ENCODE results near the gene MFRP. TPM values are rescaled to one million over a fixed set of nuclear protein-coding genes. Genes with fewer than 3 reads are reported as not detected.

MFRP gene
- polyA plus RNA-seq, 5 donors = 0.06 TPM; not detected in 3

DNA sequence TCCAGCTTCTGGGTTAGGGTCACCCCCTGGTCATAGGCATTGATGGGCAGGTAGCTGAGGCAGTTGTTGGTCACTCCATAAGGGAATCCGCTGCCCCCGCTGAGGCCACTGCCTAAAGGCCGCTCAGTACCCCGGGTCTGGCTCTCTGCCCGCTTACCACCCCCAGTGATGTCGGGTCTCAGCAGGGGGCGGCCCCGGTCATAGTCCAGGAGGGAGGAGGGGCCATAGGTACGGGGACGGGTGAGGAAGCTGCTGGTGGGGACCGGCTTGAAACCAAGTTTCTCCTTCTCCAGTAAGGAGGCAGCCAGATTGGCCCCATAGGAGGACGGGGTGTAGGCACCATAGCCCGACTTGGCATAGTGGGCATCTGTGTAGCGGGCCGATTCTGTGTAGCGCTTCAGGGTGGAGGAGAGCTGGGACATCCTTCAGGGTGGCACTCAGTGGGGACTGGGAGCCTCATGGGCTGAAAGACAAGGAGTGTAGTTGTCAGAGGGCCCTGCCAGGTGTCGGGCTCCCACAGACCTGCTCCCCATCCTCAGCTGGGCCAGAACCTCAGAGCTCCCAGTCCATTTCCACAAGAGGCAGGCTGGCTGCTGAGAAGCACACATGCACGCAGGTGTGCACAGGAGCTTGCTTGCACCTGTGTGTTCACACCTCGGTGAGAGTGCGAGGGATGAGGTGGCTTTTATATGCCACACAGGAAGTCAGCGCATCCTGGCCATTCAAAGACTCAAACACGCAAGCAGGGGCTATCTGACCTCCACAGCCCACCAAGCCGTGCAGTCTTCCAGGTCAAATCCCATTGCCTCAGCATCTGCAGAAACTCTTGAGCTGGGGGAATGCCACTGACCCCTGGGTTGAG is 26.8 kb upstream of the MFRP start:
- DNase-seq = no peak

DNA sequence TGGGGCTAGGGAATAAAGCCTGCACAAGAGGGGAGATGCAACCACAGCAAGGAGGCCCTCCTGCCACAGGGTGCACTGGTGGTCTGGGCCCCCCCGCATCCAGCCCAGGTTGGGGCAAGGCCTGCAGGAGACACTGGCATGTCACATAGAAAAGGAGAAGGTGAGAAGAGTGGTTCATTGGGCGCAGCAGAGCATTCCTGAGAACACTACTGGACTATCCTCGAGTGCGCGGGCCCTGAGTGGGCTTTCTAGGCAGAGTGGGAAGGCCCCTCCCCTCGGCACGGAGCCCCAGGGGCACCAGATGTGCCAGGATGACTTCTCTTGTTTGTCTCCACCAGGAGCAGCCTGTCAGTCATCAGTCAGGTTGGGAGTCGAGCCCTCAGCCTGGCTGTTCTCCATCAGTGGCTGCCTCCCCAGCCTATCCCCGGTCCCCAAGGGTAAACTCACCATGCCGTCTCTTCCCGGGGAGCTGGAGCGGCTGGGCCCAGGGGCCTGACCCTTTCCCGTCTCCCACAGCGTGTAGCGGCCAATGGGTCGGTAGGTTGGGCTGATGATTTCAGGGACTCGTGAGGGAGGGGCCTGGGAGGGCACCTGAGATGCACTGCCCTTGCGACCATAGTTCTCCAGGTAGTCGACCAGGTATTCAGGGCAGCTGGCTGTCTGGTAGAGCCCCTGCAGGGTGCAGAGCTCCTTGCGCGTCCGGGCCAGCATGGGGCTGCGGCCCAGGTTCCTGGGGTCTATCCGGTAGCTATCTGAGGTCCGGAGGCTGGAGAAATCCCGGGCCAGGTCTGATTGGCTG is 26.0 kb upstream of the MFRP start:
- DNase-seq = no peak

DNA sequence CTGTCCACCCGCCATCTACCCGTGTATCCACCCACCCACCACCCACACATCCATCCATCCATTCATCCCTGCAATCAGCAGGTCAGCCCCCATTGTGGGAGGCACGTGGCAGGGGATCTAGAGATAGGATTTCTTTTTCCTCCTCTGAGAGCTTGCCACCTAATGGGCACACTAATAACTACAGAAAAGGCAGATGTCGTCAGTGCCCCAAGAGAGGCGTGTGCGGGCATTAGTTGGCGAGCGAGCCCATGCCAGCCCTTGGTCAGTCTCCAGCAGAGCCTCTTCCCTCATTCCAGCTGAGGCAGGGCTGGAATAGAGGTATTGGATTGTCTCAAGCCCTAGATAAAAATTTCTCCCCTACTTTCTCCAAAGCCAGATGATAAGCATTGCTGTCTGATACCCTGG is 25.3 kb upstream of the MFRP start:
- DNase-seq = no peak

DNA sequence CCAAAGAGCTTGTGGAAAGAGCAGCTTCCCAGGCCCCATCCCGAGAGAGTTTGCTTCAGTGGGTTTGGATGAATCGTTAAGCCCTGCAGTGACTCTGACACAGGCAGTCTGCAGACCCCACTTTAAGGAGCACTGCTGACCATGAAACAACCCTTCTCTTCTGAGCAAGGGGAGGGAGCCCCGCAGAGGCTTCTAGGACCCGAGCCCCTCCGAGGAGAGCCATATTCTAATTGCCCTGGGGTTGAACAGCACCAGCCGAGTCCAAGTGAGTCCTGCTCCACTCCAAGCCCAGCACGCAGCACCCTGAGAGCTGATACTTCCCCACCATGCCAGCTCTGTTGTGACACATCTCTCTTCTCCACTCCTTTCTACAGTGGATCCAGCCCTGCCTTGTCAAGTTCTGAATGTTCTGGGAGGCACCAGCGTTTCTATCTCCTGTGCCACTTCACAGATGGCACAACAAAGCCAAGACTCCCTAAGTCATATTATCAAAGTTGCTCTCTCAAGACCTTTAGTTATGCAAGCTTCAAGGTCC is 24.6 kb upstream of the MFRP start:
- no peak for DNase-seq

DNA sequence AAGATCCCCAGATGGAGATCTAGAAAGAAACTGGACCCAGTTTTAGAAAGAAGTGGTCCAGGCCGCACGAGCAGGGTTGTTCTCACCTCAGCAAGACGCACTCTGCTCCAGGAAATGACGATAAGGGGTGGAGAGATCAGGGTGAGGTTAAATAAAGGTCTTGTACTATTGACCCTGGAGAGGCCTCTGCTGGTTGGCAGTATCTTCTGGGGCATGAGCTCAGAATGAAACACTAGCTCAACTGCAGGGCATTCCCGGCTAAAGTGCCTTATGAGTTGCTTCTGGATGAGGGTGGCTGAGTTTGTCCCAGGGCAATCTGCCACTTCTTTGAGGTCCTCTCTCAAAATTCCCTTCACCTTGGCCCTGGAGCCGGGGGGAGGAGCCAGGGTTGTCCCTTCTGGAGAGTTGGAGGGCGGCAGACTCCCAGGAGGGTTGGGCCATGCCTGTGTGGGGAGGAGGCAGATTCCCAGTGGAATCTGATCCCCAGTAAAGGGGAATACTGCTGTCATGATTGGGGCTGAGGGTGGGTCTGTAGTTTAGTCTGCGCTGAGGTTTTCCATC is 24.1 kb upstream of the MFRP start:
- no peak for DNase-seq

DNA sequence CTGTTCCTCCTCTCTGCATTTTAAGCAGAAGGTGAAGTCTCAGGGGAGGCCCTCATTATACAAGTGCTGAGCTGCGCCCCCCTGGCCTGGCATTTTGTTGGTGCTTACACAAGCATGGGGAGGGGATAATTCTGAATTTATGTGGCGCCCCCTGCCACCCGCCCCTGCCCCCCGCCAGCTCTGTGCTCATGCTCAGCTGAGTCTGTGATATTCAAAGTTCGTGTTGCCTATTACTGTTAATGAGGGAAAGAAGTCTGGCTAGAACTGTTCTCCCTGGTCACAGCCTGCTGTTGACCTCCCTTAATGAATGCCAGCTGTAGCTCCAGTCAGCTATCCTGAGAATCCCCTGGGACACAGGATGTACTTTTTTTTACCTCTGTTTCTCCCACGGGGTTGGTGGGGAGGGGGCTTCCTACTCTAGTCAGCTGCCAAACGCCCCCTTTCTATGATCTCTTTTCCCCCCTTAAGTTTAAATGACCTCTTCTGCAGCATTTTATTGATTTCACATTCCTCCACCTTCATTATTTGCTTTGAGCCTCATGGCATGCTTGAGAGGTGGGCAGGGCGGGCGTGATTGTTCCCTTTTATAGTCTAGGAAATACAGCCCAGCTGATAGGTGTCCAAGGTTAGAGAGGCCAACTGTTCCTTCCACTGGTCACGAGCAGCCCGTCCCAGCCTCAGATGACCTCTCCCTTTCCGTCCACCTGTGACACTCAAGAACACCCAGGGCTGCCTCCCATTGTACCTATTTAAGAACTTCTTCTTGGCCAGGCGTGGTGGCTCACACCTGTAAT is 22.8 kb upstream of the MFRP start:
- DNase-seq = no peak

DNA sequence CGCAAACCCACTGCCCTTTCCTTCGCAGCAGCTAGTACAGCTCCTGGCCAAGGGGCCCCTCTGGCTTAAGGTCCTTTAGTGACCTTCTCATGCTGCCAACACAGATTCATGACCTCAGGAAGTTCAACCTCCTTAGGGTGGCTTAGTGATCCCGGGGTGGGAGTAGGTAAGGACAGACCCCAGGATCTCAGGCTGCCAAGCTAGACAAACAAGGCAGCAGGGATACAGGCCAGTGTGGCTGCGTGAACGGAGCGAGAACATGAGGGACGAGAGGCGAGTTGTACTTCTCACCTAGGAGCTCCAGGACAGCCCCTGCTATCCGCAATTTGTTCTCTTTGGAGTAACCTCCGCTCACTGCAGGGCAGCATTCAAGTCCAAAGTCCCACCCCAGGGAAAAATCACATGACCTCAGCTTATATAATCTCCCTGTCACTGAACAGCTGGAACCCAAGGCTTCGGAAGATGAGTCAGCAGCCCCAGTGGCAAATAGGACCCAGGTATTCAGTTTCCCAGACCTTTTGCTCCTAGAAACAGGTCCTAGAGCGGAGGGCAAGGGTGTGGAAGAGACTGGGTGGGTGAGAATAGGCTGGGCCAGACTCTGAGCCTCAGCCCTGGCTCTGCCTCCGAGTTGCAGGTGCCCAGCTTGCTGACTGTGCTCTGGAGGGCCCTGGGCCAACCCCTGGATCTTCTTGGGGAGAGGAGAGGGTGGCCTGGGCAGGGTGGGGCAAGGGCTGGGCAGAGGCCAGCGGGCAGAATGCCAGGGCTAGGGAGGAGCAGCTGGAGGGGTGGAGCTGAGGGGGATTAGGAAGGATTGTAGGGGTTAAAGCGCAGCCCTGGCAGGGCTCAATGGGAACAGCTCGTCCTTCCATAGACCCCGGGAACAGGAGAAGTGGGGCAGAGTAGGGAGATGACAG is 21.9 kb upstream of the MFRP start:
- DNase-seq = no peak

DNA sequence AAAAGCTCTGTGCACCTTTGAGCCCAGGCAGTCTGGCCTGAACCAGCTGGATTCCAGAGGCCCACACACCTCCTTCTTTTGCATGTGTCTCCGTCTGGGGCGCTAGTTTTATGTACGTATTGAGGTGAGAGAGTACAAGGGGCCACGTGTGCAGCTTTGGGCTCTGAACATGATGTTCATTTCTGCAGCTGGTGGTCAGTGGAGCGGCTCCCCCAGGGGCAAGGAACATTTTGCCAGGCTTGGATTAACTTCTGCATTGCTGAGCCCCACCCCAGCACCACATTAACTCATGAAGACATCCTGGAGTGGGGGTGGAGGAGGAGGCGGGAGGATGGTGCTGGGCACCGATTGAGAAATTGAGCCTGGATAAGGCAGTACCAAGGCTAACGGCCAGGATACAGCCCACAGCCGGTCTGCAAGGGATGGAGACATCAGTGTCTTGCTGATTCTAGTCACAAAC is 21.2 kb upstream of the MFRP start:
- DNase-seq = no peak

DNA sequence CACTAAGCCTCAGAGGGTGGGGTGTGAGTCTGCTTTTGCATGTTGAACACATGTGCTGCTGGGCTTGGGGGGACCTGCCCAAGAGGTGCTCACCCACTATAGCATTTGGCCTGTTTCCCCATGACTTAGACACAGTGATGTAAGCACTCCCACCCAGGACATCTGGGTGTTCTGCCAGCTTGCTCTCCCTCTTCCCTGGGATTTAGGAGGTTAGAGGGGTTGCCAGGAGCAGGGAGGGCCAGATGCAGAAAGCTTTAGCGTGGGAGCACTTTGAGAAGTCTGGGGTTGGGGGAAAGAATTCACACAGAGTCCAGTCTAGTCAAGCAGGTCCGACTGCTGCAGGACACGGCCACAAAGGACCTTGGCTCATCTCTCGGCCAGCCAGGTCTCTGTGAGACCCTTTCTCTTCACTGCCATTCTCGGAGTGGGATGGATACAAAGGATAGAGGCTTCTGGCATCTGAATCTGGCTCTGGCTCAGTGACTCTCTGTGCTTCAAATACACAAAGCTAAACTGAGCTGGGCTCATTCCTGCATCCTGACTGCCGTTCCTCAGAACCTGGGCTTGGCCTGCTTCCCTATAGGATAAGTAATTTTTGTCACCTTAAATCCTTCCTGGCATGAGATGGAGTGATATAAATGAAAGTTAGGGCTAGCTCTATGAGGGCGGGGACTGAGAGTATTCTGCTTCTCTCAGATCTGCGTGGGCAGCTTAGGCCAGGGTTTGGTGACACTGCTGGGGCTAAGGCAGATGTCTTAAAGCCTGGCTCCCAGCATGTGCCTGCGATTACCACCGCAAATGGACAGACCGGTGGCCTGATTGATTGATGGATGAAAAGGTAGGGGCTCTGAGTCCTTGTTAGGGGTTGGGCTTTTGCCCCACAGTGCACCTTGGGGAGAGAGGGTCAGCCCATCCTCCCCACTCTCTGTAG is 20.4 kb upstream of the MFRP start:
- DNase-seq = no peak

DNA sequence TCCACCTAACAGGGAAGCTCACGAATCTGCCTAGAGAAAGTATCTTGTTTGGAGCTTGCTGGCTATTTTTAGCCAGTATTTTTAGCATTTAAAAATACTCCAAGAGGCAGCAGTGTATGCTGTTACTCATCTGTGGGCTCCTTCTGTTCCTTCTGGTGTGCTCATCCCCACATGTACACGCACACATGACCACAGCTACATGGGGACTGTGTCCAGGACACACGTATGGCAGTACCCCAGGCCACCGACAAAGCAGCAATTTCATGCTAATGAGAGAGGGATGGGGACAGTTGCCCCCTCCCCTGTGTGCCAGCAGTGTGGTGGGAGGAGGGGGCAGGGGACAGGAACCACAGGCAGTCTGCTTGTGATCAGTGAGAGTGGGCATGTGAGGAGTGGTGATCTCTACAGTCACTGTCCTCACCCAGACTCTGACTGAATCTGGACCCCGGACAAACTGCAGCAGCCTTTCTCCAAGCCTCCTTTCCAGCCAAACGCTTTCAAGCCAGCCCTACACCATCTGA is 18.6 kb upstream of the MFRP start:
- no peak for DNase-seq

DNA sequence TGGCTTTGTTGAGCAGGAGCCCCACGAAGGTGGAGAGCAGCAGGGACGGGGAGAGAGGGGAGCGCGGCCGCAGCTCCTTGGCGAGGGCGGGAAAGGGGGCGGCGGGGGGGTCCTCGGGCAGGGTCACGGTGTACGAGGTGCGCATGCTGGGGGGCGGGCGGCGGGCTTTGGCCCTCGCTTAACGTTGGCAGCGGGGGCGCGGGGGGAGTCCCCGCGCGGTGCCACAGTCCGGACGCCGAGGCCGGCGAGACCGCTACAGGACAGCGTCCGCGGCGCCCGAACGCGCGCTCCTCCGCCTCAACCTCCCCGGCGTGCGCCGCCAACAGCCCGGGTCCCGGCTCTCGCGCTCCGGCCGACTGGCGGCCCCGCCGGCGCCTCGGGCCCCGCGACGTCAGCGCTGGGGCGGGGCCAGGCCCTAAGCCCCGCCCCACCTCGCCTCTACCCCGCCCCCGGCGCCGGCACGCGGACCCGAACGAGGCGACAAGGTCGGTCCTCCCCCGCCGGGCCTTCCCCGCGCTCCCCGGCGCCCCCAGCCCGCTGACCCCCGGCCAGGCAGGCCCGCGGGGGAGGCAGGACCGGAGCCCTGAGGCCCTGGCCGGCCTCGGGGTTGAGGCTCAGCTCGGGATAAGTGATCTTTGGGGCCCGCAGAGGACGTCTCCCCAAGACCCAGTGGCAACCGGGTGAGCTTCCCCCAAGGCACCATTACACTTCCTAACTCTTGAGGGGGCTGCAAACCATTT is 17.5 kb upstream of the MFRP start:
- DNase-seq = no peak

DNA sequence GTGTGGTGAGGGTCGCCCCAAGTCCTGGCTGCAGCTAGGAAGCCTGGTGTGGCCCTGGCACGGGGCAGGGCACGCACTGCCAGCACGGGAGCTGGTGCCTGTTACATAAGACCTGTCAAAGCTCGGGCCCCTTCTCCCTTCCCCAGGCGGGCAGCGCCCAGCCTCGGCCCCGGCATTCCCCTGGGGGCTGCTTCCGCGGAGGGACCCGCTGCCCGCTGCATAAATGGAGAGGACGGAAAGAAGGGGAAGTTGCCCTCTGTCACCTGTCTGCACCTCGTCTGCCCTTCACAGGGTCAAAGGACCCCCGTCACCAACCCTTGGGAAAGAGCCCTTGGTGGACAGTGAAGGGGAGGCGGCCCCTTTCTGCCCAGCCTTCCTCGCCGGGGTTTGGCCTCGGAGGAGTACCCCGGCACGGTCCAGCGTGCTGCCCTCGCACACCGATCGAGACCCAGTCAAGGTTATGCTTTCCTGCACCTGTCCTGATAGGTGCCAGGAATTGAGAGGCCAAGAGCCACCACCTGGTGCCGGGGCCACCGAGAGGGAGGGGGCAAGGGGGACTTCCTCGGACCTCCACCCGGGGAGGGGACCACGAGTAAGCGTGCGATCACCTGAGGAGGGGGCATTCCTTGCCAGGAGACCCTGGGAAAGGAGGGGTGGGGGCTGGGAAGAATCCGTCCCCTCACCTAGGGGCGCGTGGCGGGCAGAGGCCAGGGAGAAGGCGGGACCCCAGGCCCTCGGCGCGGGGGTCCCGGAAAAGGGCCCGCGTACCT is 16.8 kb upstream of the MFRP start:
- no peak for DNase-seq

DNA sequence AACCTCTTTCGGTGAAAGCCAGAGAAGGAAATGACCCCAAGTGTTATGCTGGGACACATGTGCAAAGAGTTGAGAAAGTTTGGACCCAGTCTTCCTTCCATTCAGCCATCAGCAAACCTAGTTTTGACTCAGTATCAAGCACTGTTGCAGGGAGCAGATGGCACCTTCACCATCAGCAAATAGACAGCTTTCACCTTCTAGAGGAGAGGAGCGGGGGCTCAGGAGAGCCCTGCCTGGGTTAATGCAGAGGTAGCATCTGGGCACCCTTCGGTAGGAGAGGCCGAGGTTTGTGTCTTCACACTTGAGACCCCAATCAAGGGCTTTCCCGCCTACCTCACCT is 16.2 kb upstream of the MFRP start:
- DNase-seq = no peak

DNA sequence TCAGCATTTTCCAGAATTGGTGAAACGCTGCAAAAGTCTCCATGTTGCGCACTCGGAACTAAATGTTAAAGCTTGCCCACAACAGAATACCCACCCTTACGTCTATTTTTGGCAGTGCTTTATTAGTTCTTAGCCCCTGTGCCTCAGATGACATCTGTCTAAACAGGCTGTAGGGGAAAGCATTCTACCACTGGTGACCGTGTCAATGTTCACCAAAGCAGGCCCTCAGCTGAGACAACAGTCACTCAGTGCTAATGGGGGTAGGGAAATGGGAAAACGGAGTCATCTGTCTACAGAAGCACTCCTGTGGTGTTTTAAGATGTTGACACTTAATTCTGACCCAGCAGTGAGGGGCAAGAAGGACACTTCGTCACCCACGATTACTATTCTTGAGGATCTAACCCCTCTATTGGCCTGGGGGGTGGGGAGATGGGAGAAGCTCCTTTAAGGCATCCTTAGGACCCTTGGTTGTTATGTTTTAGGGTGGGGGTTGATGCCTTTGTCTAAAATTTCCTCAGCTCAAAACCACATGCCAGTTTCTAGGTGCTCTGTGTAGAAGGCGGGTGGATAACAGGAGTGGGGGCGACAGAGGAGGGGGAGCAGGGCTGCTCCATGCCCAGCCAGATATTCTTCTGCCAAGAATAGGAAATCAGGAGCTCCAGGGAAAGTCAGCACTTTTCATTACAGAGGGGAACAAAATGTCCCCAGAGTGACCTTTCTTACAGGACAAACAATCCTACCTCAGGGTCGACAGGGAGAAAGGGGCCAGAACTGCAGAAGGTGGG is 15.6 kb upstream of the MFRP start:
- DNase-seq = no peak

DNA sequence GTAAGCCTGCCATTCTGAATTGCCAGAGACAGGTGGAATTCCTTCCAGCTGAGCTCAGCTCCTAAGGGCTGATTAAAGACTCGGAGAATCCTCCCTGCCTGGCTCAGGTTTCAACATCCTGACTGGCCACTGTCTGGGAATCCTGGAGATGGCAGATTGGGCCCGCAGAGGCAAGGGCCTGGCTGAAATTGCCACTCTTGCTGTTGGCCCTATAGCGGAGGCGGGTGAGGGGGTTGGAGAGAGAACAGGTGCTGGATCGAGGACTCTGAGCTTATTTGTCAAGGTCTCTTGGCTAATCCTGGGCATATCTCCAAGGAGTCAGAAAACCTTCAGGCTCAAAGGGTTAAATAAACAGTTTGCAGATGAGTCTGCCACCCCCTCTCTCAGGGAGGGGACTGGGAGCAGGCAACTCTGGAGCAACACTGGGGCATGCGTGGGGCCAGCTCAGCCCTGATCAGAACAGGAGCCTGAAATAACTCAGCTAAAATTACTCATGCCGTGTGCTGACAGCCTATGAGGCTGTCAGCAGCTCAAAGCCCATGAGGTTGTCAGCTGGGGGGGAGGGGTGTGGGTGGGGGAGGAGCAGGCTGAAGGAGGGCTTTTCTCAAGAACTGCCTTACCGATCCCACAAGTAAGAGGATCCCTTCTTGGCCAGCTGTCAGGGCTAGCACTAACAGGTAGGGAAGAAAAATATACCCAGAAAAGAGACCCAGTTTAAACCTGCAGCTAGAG is 14.7 kb upstream of the MFRP start:
- no peak for DNase-seq
